ENCODE data around the gene ARID5B.
"Not testable (repeated sequence)": the region's sequence is repeated elsewhere in the genome, so short reads cannot be mapped to it uniquely, and the experiment has no call there.

DNA sequence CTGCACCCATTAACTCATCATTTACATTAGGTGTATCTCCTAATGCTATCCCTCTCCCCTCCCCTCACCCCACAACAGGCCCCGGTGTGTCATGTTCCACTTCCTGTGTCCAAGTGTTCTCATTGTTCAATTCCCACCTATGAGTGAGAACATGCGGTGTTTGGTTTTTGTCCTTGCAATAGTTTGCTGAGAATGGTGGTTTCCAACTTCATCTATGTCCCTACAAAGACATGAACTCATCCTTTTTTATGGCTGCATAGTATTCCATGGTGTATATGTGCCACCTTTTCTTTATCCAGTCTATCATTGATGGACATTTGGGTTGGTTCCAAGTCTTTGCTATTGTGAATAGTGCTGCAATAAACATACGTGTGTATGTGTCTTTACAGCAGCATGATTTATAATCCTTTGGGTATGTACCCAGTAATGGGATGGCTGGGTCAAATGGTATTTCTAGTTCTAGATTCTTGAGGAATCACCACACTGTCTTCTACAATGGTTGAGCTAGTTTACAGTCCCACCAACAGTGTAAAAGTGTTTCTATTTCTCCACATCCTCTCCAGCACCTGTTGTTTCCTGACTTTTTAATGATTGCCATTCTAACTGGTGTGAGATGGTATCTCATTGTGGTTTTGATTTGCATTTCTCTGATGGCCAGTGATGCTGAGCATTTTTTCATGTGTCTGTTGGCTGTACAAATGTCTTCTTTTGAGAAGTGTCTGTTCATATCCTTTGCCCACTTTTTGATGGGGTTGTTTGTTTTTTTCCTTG lies 75.6 kb downstream of the ARID5B start:
- TF ChIP-seq, protein P1, sequence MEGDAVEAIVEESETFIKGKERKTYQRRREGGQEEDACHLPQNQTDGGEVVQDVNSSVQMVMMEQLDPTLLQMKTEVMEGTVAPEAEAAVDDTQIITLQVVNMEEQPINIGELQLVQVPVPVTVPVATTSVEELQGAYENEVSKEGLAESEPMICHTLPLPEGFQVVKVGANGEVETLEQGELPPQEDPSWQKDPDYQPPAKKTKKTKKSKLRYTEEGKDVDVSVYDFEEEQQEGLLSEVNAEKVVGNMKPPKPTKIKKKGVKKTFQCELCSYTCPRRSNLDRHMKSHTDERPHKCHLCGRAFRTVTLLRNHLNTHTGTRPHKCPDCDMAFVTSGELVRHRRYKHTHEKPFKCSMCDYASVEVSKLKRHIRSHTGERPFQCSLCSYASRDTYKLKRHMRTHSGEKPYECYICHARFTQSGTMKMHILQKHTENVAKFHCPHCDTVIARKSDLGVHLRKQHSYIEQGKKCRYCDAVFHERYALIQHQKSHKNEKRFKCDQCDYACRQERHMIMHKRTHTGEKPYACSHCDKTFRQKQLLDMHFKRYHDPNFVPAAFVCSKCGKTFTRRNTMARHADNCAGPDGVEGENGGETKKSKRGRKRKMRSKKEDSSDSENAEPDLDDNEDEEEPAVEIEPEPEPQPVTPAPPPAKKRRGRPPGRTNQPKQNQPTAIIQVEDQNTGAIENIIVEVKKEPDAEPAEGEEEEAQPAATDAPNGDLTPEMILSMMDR (IDR thresholded peaks at IDR 0.05; ENCODE audit: poor library complexity, severe bottlenecking): not testable (repeated sequence)
- not testable (repeated sequence) for TF ChIP-seq EZH2 (IDR thresholded peaks at IDR 0.05; ENCODE audit: borderline replicate concordance, insufficient read depth, low read length, poor library complexity, severe bottlenecking); RAD21 (conservative IDR thresholded peaks at IDR 0.05); TAF1 (IDR thresholded peaks at IDR 0.05; ENCODE audit: low read depth)

Data from neural cell (in vitro differentiated cells).